ENCODE results near the gene BAZ1A.

Gene BAZ1A

DNA sequence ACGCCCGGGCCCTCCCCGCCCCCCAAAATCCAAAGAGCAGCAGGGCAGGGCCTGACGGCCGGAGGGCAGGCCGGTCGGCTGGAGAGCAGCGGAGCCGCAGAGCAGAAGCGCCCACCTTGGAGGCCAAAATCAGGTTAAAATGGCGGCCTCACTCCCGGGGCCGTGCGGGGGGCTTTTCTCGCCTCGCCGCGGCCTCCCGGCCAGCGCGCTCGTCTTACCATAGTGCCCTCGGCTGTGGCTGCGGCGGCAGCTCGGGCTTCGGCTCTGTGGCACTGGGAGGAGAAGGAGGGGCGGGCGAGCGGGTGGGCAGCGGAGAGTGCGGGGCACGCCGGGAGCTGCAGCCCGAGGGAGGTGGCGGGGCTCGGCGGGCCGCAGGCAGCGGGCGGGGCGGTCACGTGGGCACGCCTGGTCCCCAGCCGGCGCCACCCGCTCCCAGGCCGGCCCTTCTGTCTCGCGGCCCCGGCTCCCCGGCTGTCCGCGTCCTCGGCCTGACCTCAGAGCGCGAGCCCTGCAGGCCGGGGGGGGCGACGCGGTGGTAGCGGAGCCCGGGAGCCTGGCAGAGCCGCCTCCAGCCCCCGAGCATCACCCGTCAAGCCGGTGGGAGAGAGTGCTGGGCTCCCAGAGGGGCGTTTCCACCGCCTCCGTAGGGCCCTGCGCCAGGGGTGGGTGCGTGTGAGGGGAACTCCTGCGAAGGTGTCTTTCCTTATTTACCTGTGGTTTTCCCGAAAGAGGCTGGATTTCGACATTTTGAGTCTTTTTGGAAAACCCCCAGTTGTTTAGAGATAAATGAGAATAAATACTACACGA lies 160.6 kb downstream of the BAZ1A start, which contains the start of gene CFL2:
TSS of gene CFL2 (minus strand) at position 274 of the 807 bp plus-strand sequence. CDS start at position 221, 53 bp downstream.
- H3K79me1 ChIP-seq (ENCODE audit: low read length), result peaks cover 5% of the 10 kb centered on the region

DNA sequence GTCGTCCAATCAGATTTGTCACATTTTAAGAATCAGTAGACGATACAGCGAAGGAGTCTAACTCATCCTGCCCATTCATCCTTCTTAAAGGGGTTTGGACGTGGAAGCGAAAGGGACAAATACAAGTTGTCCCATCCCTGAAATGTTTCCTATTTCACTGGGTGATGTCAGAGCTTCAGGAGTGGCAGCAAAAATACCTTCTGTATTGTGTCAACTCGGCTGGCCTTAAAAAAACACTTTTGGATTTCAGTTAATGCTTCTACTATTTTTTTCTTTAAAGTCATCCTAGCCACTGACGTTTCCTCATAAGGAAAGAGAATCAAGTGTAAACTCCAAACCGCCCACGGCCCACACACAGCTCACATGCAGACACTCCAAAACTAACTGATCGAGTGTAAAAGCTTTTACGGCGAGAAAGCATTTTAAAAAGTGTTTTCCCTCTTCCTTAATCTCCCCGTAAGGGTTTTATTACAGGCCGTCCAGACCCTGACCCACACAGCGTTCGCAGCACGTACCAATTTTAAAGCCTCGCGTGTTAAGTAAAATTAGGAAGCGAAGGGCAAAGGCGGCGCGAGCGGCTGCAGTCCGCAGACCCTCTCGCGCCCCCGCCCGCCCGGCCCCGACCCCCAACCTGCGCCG lies 161.4 kb downstream of the BAZ1A start:
- Histone ChIP-seq H3K9ac (ENCODE audit: low read length) (peak overlapping the region; percentile 64), H2BK5ac (ENCODE audit: low read length) (no peak overlapping the region), H2BK15ac (replicated peaks; ENCODE audit: low read depth) (no peak overlapping the region), H4K8ac (ENCODE audit: low read depth, low read length) (no peak overlapping the region), H3K56ac (ENCODE audit: low read length) (peak overlapping the region; percentile 92), H3K4me3 (ENCODE audit: low read length) (peak overlapping the region; percentile 42), H3K18ac (ENCODE audit: low read length) (peak overlapping the region; percentile 99), H3K79me2 (ENCODE audit: control insufficient read depth, insufficient read depth, low read length) (peaks cover 2% of the 10 kb centered on the region), H2BK120ac (ENCODE audit: low read depth, low read length) (peak overlapping the region; percentile 82), H3K4ac (ENCODE audit: low read depth, low read length) (peak overlapping the region; percentile 98), H3K79me1 (ENCODE audit: low read length) (peaks cover 5% of the 10 kb centered on the region), H4K5ac (ENCODE audit: low read length) (no peak overlapping the region), H3K27ac (ENCODE audit: low read depth, low read length) (peak overlapping the region; percentile 85), H2AK5ac (ENCODE audit: low read length) (no peak overlapping the region), H3K23ac (ENCODE audit: low read length) (no peak overlapping the region), H3K4me2 (ENCODE audit: low read length) (peak overlapping the region; percentile 49), H3K27me3 (ENCODE audit: insufficient read depth, low read length, poor library complexity) (no peaks in the 10 kb centered on the region), H3K4me1 (ENCODE audit: control insufficient read depth, low read depth, low read length) (no peaks in the 10 kb centered on the region), H3K36me3 (ENCODE audit: control insufficient read depth, insufficient read depth, low read length) (no peaks in the 10 kb centered on the region)
- WGBS (ENCODE audit: extremely low coverage, insufficient coverage, low lambda C conversion rate), result no CpG with 5 or more reads among the region's 33 CpGs
- DNase-seq, result peak; percentile 42

More for the DNA sequence above, 160.6 kb downstream of the BAZ1A start, which contains the start of gene CFL2:
- Histone ChIP-seq H3K4me1 (ENCODE audit: control insufficient read depth, low read depth, low read length) (no peaks in the 10 kb centered on the region), H3K56ac (ENCODE audit: low read length) (peak within 1 kb of the TSS; percentile 92), H4K5ac (ENCODE audit: low read length) (no peak within 1 kb of the TSS), H2BK15ac (replicated peaks; ENCODE audit: low read depth) (peak within 1 kb of the TSS; percentile 67), H3K27ac (ENCODE audit: low read depth, low read length) (peak within 1 kb of the TSS; percentile 85), H2AK5ac (ENCODE audit: low read length) (no peak within 1 kb of the TSS), H3K18ac (ENCODE audit: low read length) (peak within 1 kb of the TSS; percentile 99), H3K36me3 (ENCODE audit: control insufficient read depth, insufficient read depth, low read length) (no peaks in the 10 kb centered on the region), H3K23ac (ENCODE audit: low read length) (no peak within 1 kb of the TSS), H3K79me2 (ENCODE audit: control insufficient read depth, insufficient read depth, low read length) (peaks cover 2% of the 10 kb centered on the region), H2BK5ac (ENCODE audit: low read length) (no peak within 1 kb of the TSS), H3K27me3 (ENCODE audit: insufficient read depth, low read length, poor library complexity) (no peaks in the 10 kb centered on the region), H3K4me3 (ENCODE audit: low read length) (peak within 1 kb of the TSS; percentile 47), H3K4me2 (ENCODE audit: low read length) (peak within 1 kb of the TSS; percentile 49), H2BK120ac (ENCODE audit: low read depth, low read length) (peak within 1 kb of the TSS; percentile 82), H4K8ac (ENCODE audit: low read depth, low read length) (no peak within 1 kb of the TSS), H3K4ac (ENCODE audit: low read depth, low read length) (peak within 1 kb of the TSS; percentile 98), H3K9ac (ENCODE audit: low read length) (peak within 1 kb of the TSS; percentile 69)
- no CpG with 5 or more reads among the region's 76 CpGs for WGBS (ENCODE audit: extremely low coverage, insufficient coverage, low lambda C conversion rate)
- DNase-seq, result peak; percentile 90

DNA sequence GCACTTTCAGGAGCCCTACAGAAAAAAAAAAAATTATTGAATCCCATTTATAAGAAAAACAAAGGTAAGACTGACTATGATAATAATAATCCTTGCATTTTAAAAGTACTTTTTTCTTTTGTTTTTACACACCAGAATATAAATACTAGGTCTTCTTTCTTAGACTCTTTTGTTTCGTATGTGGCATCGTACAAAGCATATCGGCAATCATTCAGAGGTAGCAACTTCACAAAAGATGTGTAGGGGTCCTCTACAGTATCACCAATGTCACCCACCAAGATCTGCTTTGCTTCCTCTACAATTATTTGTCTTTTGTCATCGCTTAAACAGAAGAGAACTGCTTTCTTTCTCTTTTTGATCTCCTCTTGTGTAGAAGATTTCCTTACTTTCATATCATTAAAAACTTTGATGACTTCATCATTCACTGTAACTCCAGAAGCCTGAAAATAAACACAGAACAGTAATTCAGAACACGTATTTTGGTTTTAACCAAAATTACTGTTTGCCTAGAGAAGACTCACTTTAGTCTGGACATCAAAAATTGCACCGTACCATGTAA lies 162.0 kb downstream of the BAZ1A start:
- Histone ChIP-seq H3K36me3 (ENCODE audit: control insufficient read depth, insufficient read depth, low read length) (no peaks in the 10 kb centered on the region), H2BK120ac (ENCODE audit: low read depth, low read length) (no peak overlapping the region), H2AK5ac (ENCODE audit: low read length) (no peak overlapping the region), H3K9ac (ENCODE audit: low read length) (peak overlapping the region; percentile 64), H4K8ac (ENCODE audit: low read depth, low read length) (no peak overlapping the region), H2BK15ac (replicated peaks; ENCODE audit: low read depth) (no peak overlapping the region), H3K27me3 (ENCODE audit: insufficient read depth, low read length, poor library complexity) (no peaks in the 10 kb centered on the region), H3K4me2 (ENCODE audit: low read length) (peak overlapping the region; percentile 49), H3K79me2 (ENCODE audit: control insufficient read depth, insufficient read depth, low read length) (peaks cover 2% of the 10 kb centered on the region), H3K23ac (ENCODE audit: low read length) (no peak overlapping the region), H3K4me3 (ENCODE audit: low read length) (peak overlapping the region; percentile 42), H3K18ac (ENCODE audit: low read length) (no peak overlapping the region), H3K79me1 (ENCODE audit: low read length) (peaks cover 5% of the 10 kb centered on the region), H2BK5ac (ENCODE audit: low read length) (no peak overlapping the region), H3K27ac (ENCODE audit: low read depth, low read length) (no peak overlapping the region), H3K56ac (ENCODE audit: low read length) (peak overlapping the region; percentile 92), H4K5ac (ENCODE audit: low read length) (no peak overlapping the region), H3K4me1 (ENCODE audit: control insufficient read depth, low read depth, low read length) (no peaks in the 10 kb centered on the region), H3K4ac (ENCODE audit: low read depth, low read length) (no peak overlapping the region)
- DNase-seq, result no peak
- WGBS (ENCODE audit: extremely low coverage, insufficient coverage, low lambda C conversion rate), result no CpG with 5 or more reads among the region's 6 CpGs

DNA sequence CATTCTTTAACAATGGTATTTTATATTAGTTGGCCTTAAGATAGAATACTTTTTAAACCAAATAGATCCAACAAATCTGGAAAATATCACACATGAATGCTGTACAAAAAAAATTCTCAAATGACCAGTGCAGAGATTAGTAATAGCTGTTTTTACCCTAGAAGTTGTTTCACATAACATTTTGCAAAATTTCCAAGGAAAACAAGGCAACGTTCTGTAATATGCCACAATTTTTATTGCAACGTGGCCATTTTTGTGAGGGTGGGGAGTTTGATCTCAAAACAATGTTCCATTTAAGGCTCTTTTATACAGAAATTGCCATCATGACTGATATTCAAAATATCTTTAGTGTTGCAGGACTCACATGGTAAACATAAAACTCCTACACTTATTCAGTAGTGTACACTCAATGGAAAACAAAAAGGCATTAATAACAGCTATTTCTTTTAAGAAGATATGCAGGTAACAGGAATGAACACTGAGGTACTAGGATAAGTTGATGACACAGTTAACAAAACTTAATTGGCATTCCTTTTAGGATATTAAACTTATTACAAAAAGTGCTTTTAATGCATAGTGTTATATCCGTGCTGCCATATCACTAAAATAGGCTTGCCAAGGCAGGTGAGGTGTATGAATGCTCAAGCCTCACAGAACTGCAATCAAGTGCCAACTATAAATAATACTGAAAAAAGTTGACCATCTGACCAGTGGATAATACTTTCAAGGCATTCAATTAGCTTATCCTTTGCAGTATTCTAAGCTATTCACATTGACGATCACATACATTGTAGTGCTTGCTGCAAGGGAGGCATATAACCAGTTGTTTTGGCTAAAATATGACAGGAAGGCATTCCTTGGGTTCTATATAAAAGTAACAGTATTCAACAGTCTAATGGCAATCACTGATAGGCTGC lies 163.1 kb downstream of the BAZ1A start:
- WGBS (ENCODE audit: extremely low coverage, insufficient coverage, low lambda C conversion rate), result no CpG with 5 or more reads among the region's 4 CpGs
- no peaks in the 10 kb centered on the region for H3K36me3 ChIP-seq (ENCODE audit: control insufficient read depth, insufficient read depth, low read length)
- no peak overlapping the region for H3K18ac ChIP-seq (ENCODE audit: low read length)
- H2AK5ac ChIP-seq (ENCODE audit: low read length), result no peak overlapping the region
- no peak overlapping the region for H3K4me2 ChIP-seq (ENCODE audit: low read length)
- H3K4me1 ChIP-seq (ENCODE audit: control insufficient read depth, low read depth, low read length), result no peaks in the 10 kb centered on the region
- no peak overlapping the region for H3K23ac ChIP-seq (ENCODE audit: low read length)
- no peak overlapping the region for H3K4ac ChIP-seq (ENCODE audit: low read depth, low read length)
- no peak overlapping the region for H4K8ac ChIP-seq (ENCODE audit: low read depth, low read length)
- no peaks in the 10 kb centered on the region for H3K27me3 ChIP-seq (ENCODE audit: insufficient read depth, low read length, poor library complexity)
- H2BK15ac ChIP-seq (replicated peaks; ENCODE audit: low read depth), result no peak overlapping the region
- H3K79me1 ChIP-seq (ENCODE audit: low read length), result peaks cover 5% of the 10 kb centered on the region
- no peak for DNase-seq
- no peak overlapping the region for H2BK120ac ChIP-seq (ENCODE audit: low read depth, low read length)
- no peak overlapping the region for H3K27ac ChIP-seq (ENCODE audit: low read depth, low read length)
- H3K79me2 ChIP-seq (ENCODE audit: control insufficient read depth, insufficient read depth, low read length), result peaks cover 2% of the 10 kb centered on the region
- no peak overlapping the region for H3K9ac ChIP-seq (ENCODE audit: low read length)
- H4K5ac ChIP-seq (ENCODE audit: low read length), result no peak overlapping the region
- H3K4me3 ChIP-seq (ENCODE audit: low read length), result no peak overlapping the region
- no peak overlapping the region for H3K56ac ChIP-seq (ENCODE audit: low read length)
- no peak overlapping the region for H2BK5ac ChIP-seq (ENCODE audit: low read length)

DNA sequence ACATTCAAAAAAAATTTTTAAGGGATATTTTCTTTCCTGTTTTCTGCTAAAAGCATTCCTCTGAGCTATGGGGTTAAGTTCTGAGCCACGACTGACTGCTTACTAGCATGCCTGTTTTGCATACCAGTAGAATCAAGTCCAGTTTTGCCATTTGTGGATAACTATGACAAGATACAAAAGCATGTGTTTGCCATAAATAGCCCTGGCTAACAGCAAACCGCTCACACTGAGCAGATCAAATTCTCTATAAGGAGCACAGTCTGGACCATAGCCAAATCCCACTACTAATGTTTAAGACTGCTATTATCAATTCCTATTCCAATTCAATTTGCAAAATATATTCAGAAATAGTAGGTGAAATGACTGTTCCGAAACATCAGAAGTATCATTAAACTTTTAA lies 164.0 kb downstream of the BAZ1A start:
- H3K79me2 ChIP-seq (ENCODE audit: control insufficient read depth, insufficient read depth, low read length), result peaks cover 2% of the 10 kb centered on the region
- H2BK120ac ChIP-seq (ENCODE audit: low read depth, low read length), result no peak overlapping the region
- H2BK15ac ChIP-seq (replicated peaks; ENCODE audit: low read depth), result no peak overlapping the region
- DNase-seq, result no peak
- H3K9ac ChIP-seq (ENCODE audit: low read length), result no peak overlapping the region
- WGBS (ENCODE audit: extremely low coverage, insufficient coverage, low lambda C conversion rate), result no CpG with 5 or more reads among the region's 3 CpGs
- peaks cover 5% of the 10 kb centered on the region for H3K79me1 ChIP-seq (ENCODE audit: low read length)
- no peaks in the 10 kb centered on the region for H3K36me3 ChIP-seq (ENCODE audit: control insufficient read depth, insufficient read depth, low read length)
- no peak overlapping the region for H4K8ac ChIP-seq (ENCODE audit: low read depth, low read length)
- H3K23ac ChIP-seq (ENCODE audit: low read length), result no peak overlapping the region
- H4K5ac ChIP-seq (ENCODE audit: low read length), result no peak overlapping the region
- no peak overlapping the region for H3K27ac ChIP-seq (ENCODE audit: low read depth, low read length)
- H3K4me1 ChIP-seq (ENCODE audit: control insufficient read depth, low read depth, low read length), result no peaks in the 10 kb centered on the region
- H3K4me2 ChIP-seq (ENCODE audit: low read length), result no peak overlapping the region
- H3K18ac ChIP-seq (ENCODE audit: low read length), result no peak overlapping the region
- no peaks in the 10 kb centered on the region for H3K27me3 ChIP-seq (ENCODE audit: insufficient read depth, low read length, poor library complexity)
- H2AK5ac ChIP-seq (ENCODE audit: low read length), result no peak overlapping the region
- no peak overlapping the region for H3K4me3 ChIP-seq (ENCODE audit: low read length)
- no peak overlapping the region for H3K56ac ChIP-seq (ENCODE audit: low read length)
- no peak overlapping the region for H2BK5ac ChIP-seq (ENCODE audit: low read length)
- no peak overlapping the region for H3K4ac ChIP-seq (ENCODE audit: low read depth, low read length)

Data from mesendoderm (in vitro differentiated cells).